ENCODE data around the gene CLCF1. TPM values are rescaled to one million over a fixed set of nuclear protein-coding genes. Genes with fewer than 3 reads are reported as not detected.
A peak's percentile ranks its signal among the peaks of the same experiment; 100 is the strongest.

The CLCF1 gene
- total RNA-seq, 6 donors from 2014 or later: 3.7 to 29.5 (median 6.0) TPM

DNA sequence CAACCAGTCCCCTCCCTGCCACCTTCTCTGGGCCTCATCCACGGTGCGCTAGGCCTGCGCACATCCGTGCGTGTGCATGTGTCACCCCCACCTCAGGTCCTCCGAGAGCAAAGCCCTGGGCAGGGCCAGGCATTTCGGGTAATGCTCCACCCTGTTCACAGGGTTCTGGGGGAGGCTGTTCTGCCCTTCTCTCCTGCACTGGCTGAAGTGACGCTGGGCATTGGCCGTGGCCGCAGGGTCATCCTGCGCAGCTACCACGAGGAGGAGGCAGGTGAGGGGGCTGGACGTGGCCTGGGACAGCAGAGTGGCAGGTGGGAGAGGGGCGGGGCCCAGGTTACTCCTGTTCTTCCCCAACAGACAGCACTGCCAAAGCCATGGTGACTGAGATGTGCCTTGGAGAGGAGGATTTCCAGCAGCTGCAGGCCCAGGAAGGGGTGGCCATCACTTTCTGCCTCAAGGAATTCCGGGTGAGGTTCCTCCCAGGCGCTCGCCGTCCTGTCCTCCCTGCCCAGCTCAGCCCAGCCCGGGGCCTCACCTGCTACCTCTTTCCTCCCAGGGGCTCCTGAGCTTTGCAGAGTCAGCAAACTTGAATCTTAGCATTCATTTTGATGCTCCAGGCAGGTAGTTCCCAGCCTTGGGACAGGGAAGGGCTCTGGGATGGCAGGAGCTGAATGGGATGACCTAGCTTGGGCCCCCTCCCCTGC, 22.3 kb upstream of the CLCF1 start:
- WGBS, 2 donors: 89 to 92% methylated on average over 10 to 19 of the region's 19 CpGs
- Histone ChIP-seq H3K4me3 (no peak overlapping the region), H3K27me3 (no peaks in the 10 kb centered on the region), H3K27ac (no peak overlapping the region), H3K9me3 (no peaks in the 10 kb centered on the region), H3K4me1 (peaks cover 27 to 57% (median 32%) of the 10 kb centered on the region in 4 donors), H3K36me3 (peaks cover 14 to 59% (median 47%) of the 10 kb centered on the region in 4 donors)
- no peak for ATAC-seq (ENCODE audit: low FRiP score in 2 of 2)
- no peak for TF ChIP-seq POLR2A (IDR thresholded peaks at IDR 0.05)
- TF ChIP-seq POLR2AphosphoS5 (IDR thresholded peaks at IDR 0.05): no peak
- TF ChIP-seq, protein P1, sequence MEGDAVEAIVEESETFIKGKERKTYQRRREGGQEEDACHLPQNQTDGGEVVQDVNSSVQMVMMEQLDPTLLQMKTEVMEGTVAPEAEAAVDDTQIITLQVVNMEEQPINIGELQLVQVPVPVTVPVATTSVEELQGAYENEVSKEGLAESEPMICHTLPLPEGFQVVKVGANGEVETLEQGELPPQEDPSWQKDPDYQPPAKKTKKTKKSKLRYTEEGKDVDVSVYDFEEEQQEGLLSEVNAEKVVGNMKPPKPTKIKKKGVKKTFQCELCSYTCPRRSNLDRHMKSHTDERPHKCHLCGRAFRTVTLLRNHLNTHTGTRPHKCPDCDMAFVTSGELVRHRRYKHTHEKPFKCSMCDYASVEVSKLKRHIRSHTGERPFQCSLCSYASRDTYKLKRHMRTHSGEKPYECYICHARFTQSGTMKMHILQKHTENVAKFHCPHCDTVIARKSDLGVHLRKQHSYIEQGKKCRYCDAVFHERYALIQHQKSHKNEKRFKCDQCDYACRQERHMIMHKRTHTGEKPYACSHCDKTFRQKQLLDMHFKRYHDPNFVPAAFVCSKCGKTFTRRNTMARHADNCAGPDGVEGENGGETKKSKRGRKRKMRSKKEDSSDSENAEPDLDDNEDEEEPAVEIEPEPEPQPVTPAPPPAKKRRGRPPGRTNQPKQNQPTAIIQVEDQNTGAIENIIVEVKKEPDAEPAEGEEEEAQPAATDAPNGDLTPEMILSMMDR (IDR thresholded peaks at IDR 0.05): no peak
- TF ChIP-seq EP300 (IDR thresholded peaks at IDR 0.05): no peak
- peak in 1 of 2 donors; percentile 64 for DNase-seq

DNA sequence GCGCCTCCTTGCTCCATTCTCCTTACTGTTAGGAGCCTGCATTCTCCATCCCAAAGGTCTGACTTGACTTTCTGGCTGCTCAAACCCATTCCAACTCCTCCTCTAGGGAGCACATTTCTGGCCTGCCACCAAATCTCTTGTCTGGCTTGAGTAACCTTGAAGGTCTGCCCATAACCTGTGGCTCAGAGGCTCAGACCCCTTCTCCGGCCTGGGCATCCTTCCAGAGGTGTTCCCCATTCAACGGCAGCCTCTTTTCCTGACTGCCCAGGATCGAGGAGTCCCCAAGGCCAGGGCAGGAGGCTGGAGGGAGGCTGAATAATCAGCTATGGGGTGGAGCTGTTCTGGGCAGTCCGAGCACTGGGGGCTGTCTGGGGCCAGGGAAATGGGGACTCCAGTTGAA, 20.6 kb upstream of the CLCF1 start:
- H3K4me1 ChIP-seq: peaks cover 16 to 52% (median 22%) of the 10 kb centered on the region in 4 donors
- ATAC-seq (ENCODE audit: low FRiP score in 2 of 2): no peak
- TF ChIP-seq POLR2AphosphoS5 (IDR thresholded peaks at IDR 0.05): no peak
- TF ChIP-seq EP300 (IDR thresholded peaks at IDR 0.05): no peak
- no peak for TF ChIP-seq POLR2A (IDR thresholded peaks at IDR 0.05)
- TF ChIP-seq, protein P1 (IDR thresholded peaks at IDR 0.05): no peak

GRCh38 chr11:67393437-67393836, 20.0 kb upstream of the CLCF1 start:
- Histone ChIP-seq H3K36me3 (peaks cover 13 to 38% (median 33%) of the 10 kb centered on the region in 4 donors), H3K4me1 (peaks cover 16 to 47% (median 21%) of the 10 kb centered on the region in 4 donors), H3K4me3 (no peak overlapping the region), H3K27ac (no peak overlapping the region), H3K9me3 (no peaks in the 10 kb centered on the region), H3K27me3 (no peaks in the 10 kb centered on the region)
- DNase-seq: peak in 1 of 2 donors; percentile 80
- TF ChIP-seq POLR2A (IDR thresholded peaks at IDR 0.05) (no peak), EP300 (IDR thresholded peaks at IDR 0.05) (no peak), POLR2AphosphoS5 (IDR thresholded peaks at IDR 0.05) (no peak)
- TF ChIP-seq, protein P1 (IDR thresholded peaks at IDR 0.05): no peak
- no peak for ATAC-seq (ENCODE audit: low FRiP score in 2 of 2)
- 90 to 94% methylated on average over 17 to 18 of the region's 18 CpGs for WGBS, 2 donors

More for the DNA sequence above, 20.6 kb upstream of the CLCF1 start:
- no peaks in the 10 kb centered on the region for H3K9me3 ChIP-seq
- no peak for DNase-seq
- no peak overlapping the region for H3K27ac ChIP-seq
- 80 to 84% methylated on average over 5 of the region's 5 CpGs for WGBS, 2 donors
- no peaks in the 10 kb centered on the region for H3K27me3 ChIP-seq
- no peak overlapping the region for H3K4me3 ChIP-seq
- H3K36me3 ChIP-seq: peaks cover 14 to 43% (median 38%) of the 10 kb centered on the region in 4 donors

- DNase-seq (no peak), ATAC-seq (ENCODE audit: low FRiP score in 2 of 2) (peak in 1 of 2 donors; percentile 1)
- peak overlapping the region; percentile 85 to 91 (median 88) for H3K27ac ChIP-seq
- 10 to 24% methylated on average over 13 to 30 of the region's 31 CpGs for WGBS, 2 donors
- H3K9me3 ChIP-seq: no peaks in the 10 kb centered on the region
- H3K27me3 ChIP-seq: no peaks in the 10 kb centered on the region
- TF ChIP-seq POLR2A (IDR thresholded peaks at IDR 0.05) (no peak), EP300 (IDR thresholded peaks at IDR 0.05) (no peak), POLR2AphosphoS5 (IDR thresholded peaks at IDR 0.05) (no peak)
- TF ChIP-seq, protein P1 (IDR thresholded peaks at IDR 0.05): no peak
- H3K36me3 ChIP-seq: peaks cover 1 to 26% (median 21%) of the 10 kb centered on the region in 4 donors
- peaks cover 16 to 45% (median 20%) of the 10 kb centered on the region in 4 donors for H3K4me1 ChIP-seq
- peak overlapping the region; percentile 74 to 100 (median 88) for H3K4me3 ChIP-seq
These were observed 18.9 kb upstream of the CLCF1 start for GRCh38 chr11:67392183-67392715.

All from upper lobe of left lung (tissue), 6 donors.